HL-60/S4 treated with phorbol 12-myristate 13-acetate at 8.2 ng/mL for 4 days and 3 days (cell line): ENCODE results near the gene NBEA.

Experiments
- in situ Hi-C: fragments of 300-500 bp; cut with MboI; formaldehyde crosslinking; loops from 2 replicates; pipeline ENCODE4 v1.15.0; 2022; ENCODE audit warnings: low sequenced_read_pairs

The NBEA gene

GRCh38 chr13:35498231-35498630 is 556.2 kb downstream of the NBEA start:
- in situ Hi-C loops = no loop called here

- in situ Hi-C loops = no loop called here
These were observed 557.2 kb downstream of the NBEA start for GRCh38 chr13:35499196-35499662.

- in situ Hi-C loops = no loop called here
These were observed 557.6 kb downstream of the NBEA start for GRCh38 chr13:35499676-35500075.

DNA sequence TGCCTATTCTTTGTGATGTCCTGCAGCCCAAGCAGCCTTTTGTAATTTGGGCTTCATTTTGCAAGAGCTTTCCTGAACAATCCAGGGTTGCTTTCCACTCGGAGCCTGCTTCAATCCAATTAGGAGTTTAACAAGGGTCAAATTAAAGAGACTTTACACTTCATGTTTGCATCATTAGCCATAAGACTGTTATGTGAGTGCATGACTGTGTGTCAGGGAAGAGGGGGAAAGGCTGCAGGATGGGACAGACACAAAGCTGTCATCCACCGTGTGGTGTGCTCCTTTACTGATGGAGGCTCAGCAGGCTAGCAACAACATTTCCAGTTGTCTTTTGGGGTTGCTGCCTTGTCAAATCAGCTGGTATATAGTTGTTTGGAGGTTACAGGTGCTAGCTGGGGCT is 558.1 kb downstream of the NBEA start:
- in situ Hi-C loops = no loop called here

- in situ Hi-C loops = no loop called here
These were observed 559.7 kb downstream of the NBEA start for GRCh38 chr13:35501661-35502235.

GRCh38 chr13:35502456-35502855 is 560.4 kb downstream of the NBEA start:
- in situ Hi-C loops = no loop called here

DNA sequence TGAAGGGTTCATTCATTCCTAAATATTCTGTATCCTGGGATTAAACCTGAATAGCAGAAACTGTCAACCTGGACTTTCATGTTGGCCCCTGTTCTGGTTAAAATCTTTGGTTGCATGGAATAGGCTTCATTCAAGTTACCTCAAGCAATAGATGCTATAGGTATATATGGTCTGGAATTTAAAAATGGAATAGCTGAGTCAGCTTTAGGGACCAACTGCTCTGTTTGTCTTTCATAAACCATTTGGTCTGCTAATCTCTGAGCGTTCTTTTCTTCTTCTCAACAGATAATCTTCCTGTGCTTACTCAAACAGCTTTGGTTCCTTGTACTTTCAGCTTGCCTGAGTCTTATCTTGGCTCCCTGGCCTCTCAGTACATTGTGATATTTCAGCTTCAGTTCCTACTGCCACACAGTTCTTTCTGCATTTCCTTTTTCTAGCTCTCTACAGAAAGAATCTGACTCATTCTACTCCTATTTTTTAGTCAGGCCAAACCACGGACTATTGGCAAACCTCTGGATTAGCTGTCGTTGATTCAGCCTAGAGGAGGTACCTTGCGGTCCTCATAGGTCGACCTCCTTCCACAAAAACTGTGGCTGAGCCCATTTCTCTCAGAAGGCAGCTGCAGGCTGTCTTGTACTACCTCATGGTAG is 570.3 kb downstream of the NBEA start:
- in situ Hi-C loops = no loop called here

GRCh38 chr13:35514061-35514477 is 572.0 kb downstream of the NBEA start:
- in situ Hi-C loops = no loop called here

- in situ Hi-C loops = no loop called here
These were observed 572.9 kb downstream of the NBEA start for GRCh38 chr13:35514801-35515502.

DNA sequence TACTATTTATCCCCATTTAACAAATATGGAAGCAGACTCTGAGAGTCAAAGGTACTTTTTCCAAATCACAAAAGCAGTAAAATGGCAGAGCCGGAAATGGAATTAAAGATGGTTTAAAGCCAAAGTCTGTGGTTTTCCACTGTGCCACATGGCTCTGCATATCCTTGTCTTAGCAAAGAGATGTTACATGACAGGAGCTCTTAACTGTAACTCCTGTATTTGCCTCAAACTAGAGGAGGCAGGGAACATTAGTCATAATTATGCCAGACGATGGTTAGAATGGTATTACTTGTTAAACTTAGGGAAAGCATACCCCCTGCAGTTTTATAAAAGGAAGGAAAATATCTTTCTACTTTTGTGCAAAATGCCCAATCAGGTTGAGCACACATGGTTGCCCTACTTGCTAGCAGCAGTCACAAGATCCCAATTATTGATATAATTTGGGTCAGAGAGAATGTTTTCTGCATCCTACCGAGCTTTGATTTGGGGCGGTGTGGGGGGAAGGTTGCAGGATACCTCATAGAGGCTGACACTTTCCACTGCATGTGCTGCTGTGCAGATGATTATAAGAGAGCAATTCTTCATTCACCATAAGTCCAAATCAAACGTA is 576.4 kb downstream of the NBEA start:
- in situ Hi-C loops = no loop called here

DNA sequence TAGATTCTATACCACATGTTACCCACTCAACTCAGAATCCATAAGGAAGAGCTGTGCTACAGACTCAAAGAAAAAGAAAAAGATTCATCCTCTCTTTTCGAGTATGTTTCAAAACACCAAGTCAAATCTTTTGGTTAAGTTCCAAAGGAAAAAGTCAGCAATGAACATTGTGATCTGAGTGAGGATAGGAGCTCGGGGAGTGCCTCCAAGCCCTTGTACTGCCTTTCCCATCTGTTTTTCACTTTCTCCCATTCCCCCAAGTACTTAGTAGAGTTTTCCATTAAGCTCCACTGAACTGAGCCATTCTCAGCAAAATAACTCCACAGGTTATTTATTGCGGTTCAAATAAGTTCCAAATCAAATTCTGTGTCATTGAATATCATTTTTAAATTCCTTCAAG is 582.1 kb downstream of the NBEA start:
- in situ Hi-C loops = no loop called here

DNA sequence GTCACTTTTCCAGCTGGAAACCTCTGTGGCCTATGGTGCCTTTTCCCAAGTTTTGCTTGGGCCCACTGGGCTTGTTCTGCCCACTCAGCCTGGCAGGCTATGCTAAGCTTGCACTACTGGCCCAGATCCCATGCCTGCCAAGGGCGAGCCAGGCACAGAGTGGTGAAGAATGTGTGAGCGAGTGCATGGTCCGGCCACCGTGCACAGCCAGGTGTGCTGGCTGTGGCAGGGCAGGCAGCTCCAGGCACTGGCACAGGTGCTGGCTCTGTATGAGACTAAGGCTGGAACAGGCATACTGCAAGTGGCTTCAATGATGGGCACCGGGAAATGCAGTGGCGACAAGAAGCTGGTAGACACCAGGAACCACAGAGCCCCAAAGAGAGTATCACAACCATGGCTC is 584.5 kb downstream of the NBEA start:
- in situ Hi-C loops = no loop called here

- in situ Hi-C loops = no loop called here
These were observed 585.4 kb downstream of the NBEA start for GRCh38 chr13:35527451-35527850.

- in situ Hi-C loops = no loop called here
These were observed 588.1 kb downstream of the NBEA start for GRCh38 chr13:35530147-35530546.

DNA sequence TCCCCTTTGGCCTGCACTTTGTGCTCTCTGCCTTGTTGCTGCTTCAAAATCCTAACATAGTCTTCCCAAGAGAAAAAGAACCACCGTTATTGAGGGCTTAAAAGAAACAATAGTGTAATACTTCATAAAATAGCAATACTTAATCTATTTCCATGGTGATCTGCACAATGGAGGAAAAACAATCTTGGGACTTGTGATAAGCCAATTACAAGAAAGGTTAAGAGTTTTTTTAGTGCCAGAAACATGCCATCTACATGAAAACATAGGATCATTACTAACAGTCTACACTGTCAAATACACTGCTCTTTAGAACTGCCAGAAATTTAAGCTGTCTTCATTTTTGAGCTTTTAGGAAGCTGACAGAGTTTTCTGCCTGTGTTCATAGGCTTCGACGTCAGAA is 588.5 kb downstream of the NBEA start:
- in situ Hi-C loops = no loop called here

GRCh38 chr13:35531526-35531925 is 589.5 kb downstream of the NBEA start:
- in situ Hi-C loops = no loop called here

DNA sequence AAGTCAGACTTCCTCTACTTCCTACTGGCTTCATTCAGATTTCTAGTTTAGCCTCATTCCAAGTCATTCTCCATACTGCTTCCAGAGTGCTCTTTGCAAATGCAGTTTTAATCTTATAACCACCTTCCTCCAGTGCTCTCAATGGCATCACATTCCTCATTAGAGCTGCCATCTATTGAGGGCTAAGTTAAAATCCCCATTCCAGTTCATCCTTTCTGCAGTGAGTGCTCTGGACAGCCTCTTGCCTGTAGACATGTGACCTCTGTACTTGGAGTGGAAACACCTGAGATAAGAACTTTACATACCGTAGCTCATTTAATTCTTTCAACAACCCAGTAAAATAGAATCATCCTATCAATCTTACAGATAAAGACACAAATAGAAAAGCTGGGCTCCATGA is 592.3 kb downstream of the NBEA start:
- in situ Hi-C loops = no loop called here

DNA sequence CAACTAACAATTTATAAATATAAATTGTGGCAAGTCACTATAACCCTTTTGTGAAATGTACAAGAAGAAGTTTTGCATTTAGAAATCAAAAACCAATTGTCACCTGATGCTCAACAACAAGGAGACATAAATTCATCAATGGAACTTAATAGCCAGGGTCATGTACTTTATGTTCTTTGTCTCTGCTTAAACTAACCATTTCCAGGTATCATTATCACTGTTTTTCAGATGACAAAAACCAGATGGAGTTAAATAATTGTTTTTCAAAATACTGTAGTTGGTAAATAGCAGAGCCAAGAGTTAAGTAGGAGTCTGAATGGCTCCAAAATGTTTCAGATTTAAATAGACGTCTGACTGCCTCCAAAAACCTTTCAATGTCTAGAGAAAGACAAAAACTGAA is 606.7 kb downstream of the NBEA start:
- in situ Hi-C loops = no loop called here

GRCh38 chr13:35549481-35549880 is 607.4 kb downstream of the NBEA start:
- in situ Hi-C loops = no loop called here

DNA sequence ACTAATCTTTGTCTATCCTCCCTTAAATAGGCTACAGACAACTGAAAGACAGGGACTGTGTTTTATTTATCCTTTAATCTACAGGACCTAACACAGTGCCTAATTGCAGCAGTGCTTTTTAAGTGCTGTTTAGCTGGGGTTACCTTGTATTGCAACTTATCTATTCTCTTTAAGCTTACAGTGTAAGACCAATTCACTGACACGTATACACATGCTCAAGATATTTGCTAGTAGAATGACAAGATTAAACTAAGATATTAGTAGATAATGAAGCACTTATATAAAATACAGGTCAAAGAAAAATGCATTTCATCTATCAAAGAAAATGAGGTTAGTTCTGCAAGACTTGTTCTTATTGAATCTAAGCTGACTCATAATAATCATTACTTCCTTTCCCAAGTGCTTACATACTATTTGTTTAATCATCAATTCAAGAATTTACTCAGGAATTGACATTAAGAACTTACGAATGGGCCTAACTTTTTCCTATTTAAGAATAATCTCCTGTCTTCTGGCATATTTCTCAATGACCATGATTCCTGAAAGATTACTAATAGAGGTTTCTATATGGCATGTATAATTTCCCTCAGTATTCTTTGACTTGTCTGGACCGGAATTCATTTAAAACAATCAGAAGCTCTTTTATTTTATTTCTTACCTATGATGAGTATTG is 610.2 kb downstream of the NBEA start:
- in situ Hi-C loops = no loop called here

- in situ Hi-C loops = no loop called here
These were observed 613.0 kb downstream of the NBEA start for GRCh38 chr13:35554972-35555623.
